Activated CD4-positive, alpha-beta T cell treated with anti-CD3 and anti-CD28 coated beads, Interleukin-2, amount 50 U/mL, for 48 hours (primary cell): Measurements from ENCODE around the gene PIGS.
"Not testable (repeated sequence)": the region's sequence is repeated elsewhere in the genome, so short reads cannot be mapped to it uniquely, and the experiment has no call there.

Experiments used
- DNase-seq, 2 experiments: peaks; one replicate each; pipeline ENCODE4 v3.0.0-alpha.2; 2020

Gene PIGS

GRCh38 chr17:28578246-28579195 is 7.2 kb upstream of the PIGS start:
- no peak for DNase-seq

GRCh38 chr17:28577466-28577824 is 6.1 kb upstream of the PIGS start:
- no peak for DNase-seq

- peak; percentile 99 for DNase-seq
Observed at GRCh38 chr17:28576758-28577465, 5.6 kb upstream of the PIGS start, which contains the start of gene ALDOC. Gene ALDOC (minus strand): TSS chr17:28576895. CDS start chr17:28575532, 1,363 bp downstream.

- DNase-seq: not testable (repeated sequence)
Observed at GRCh38 chr17:28576016-28576415, 4.7 kb upstream of the PIGS start.

- DNase-seq: no peak
Observed at GRCh38 chr17:28575126-28575795, 3.9 kb upstream of the PIGS start.

GRCh38 chr17:28574526-28574925 is 3.2 kb upstream of the PIGS start:
- DNase-seq: no peak

- no peak for DNase-seq
Observed at GRCh38 chr17:28573966-28574480, 2.7 kb upstream of the PIGS start.

GRCh38 chr17:28573521-28573920 is 2.2 kb upstream of the PIGS start:
- DNase-seq: no peak

- no peak for DNase-seq
Observed at GRCh38 chr17:28573040-28573380, 1.7 kb upstream of the PIGS start.

- DNase-seq: no peak
Observed at GRCh38 chr17:28572259-28573039, 1.1 kb upstream of the PIGS start.

GRCh38 chr17:28570716-28571360 is 486 bp downstream of the PIGS start:
- peak; percentile 53 to 63 for DNase-seq

- no peak for DNase-seq
Observed at GRCh38 chr17:28569446-28569845, 1.9 kb downstream of the PIGS start.

GRCh38 chr17:28567604-28568003 is 3.7 kb downstream of the PIGS start:
- no peak for DNase-seq

GRCh38 chr17:28563475-28563874 is 7.8 kb downstream of the PIGS start:
- no peak for DNase-seq

- DNase-seq: no peak
Observed at GRCh38 chr17:28555022-28555421, 16.3 kb downstream of the PIGS start.

- DNase-seq: no peak
Observed at GRCh38 chr17:28554565-28554964, 16.8 kb downstream of the PIGS start.

- no peak for DNase-seq
Observed at GRCh38 chr17:28553000-28553505, 18.3 kb downstream of the PIGS start.

- DNase-seq: peak; percentile 78 to 82
Observed at GRCh38 chr17:28552176-28552999, 18.9 kb downstream of the PIGS start, which contains the start of gene UNC119. Gene UNC119 (minus strand): TSS chr17:28552624. CDS start chr17:28552557, 67 bp downstream.

GRCh38 chr17:28551421-28552175 is 19.7 kb downstream of the PIGS start:
- DNase-seq: no peak

- DNase-seq: no peak
Observed at GRCh38 chr17:28550858-28551257, 20.5 kb downstream of the PIGS start.
